ENCODE measurements around the gene ZFYVE26. TPM values are rescaled to one million over a fixed set of nuclear protein-coding genes. Genes with fewer than 3 reads are reported as not detected.
"Not testable (repeated sequence)": the region's sequence is repeated elsewhere in the genome, so short reads cannot be mapped to it uniquely, and the experiment has no call there.

The ZFYVE26 gene
- total RNA-seq, 2 experiments from 2014 or later, result 20.5 to 23.2 TPM

DNA sequence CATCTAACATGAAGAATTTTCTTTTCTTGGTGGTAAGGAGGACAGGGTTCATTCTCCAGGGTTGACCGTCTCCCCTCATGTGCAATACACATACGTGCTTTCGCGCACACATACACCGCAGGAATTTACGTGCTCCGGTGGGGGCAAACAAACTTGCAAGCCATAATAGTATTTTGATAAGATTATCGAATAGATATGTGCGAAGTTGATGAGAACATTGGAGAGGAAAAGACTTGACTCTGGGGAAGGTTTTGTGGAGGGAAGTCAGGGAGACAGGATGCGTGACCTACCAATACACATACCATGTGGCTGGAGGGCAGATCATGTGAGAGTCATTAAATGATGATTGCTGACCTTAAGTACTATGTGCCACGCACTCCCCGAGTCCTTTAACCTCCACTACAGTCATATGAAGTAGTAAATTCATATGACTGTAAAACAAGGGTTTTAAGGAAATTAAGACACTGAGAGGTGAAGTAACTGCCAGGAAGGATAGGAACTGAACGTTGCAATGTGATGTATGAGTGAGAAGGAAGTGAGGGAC lies 4.1 kb upstream of the ZFYVE26 start:
- no peaks in the 10 kb centered on the region for H3K9me3 ChIP-seq (ENCODE audit: control insufficient read depth in 1 of 2, insufficient read depth in 1 of 2, low read length in 2 of 2)
- H3K27ac Mint-ChIP-seq, result peak overlapping the region; percentile 98
- H3K4me1 Mint-ChIP-seq (ENCODE audit: low read depth), result peaks cover 39% of the 10 kb centered on the region
- POLR2A ChIA-PET, result interaction anchor here (1.0 kb wide), 1 partner anchor 975 kb away, joined by 3 read pairs; no protein-coding TSS in a partner anchor
- H3K27me3 ChIP-seq (ENCODE audit: control insufficient read depth in 1 of 2, insufficient read depth in 2 of 2, low read length in 2 of 2), result no peaks in the 10 kb centered on the region
- no peaks in the 10 kb centered on the region for H3K36me3 ChIP-seq (ENCODE audit: insufficient read depth, low read length)
- TF ChIP-seq CTCF (IDR thresholded peaks at IDR 0.05), result no peak
- peak overlapping the region; percentile 98 for H3K4me3 ChIP-seq (ENCODE audit: low read length)
- H3K36me3 Mint-ChIP-seq (ENCODE audit: low read depth), result peaks cover 28% of the 10 kb centered on the region
- DNase-seq, result peak in 3 of 14 experiments; percentile 10 to 51 (median 44)
- H3K27ac ChIP-seq (ENCODE audit: low read depth in 1 of 2, low read length in 2 of 2), result peak overlapping the region in 1 of 2 donors; percentile 44
- H3K27me3 Mint-ChIP-seq, result no peaks in the 10 kb centered on the region
- no peaks in the 10 kb centered on the region for H3K9me3 Mint-ChIP-seq
- CTCF ChIA-PET, result interaction anchor here (1.6 kb wide), 1 partner anchor 17 kb away, joined by 4 read pairs; no protein-coding TSS in a partner anchor
- H3K4me3 Mint-ChIP-seq, result peak overlapping the region; percentile 100
- peaks cover 34% of the 10 kb centered on the region for H3K4me1 ChIP-seq (ENCODE audit: insufficient read depth, low read length)
- intact Hi-C loops (cut with DNase I, micrococcal nuclease), result loop anchor here in 1 of 2 experiments (10.0 kb wide), 1 partner anchor 1574 kb away; the partner anchor contains the start of genes ERH and SLC39A9
- no peak for ATAC-seq (ENCODE audit: poor library complexity)

- POLR2A ChIA-PET, result interaction anchor here (1.0 to 1.1 kb wide), 2 partner anchors 124 to 976 kb away, joined by 3 read pairs; partner anchors contain the start of gene RDH11
Measured at GRCh38 chr14:67819563-67820421, 3.4 kb upstream of the ZFYVE26 start, which contains the start of gene RAD51B. Gene RAD51B, plus strand, starts transcription at chr14:67819779.

GRCh38 chr14:67818476-67818875 lies 2.1 kb upstream of the ZFYVE26 start:
- Mint-ChIP-seq H3K4me1 (ENCODE audit: low read depth) (peaks cover 58% of the 10 kb centered on the region), H3K4me3 (peak overlapping the region; percentile 100), H3K27ac (peak overlapping the region; percentile 13), H3K36me3 (ENCODE audit: low read depth) (peaks cover 32% of the 10 kb centered on the region)
- H3K4me1 ChIP-seq (ENCODE audit: insufficient read depth, low read length), result peaks cover 38% of the 10 kb centered on the region
- ATAC-seq (ENCODE audit: poor library complexity); POLR2A ChIA-PET; H3K9me3 Mint-ChIP-seq; H3K36me3 ChIP-seq (ENCODE audit: insufficient read depth, low read length); CTCF ChIA-PET; H3K9me3 ChIP-seq (ENCODE audit: control insufficient read depth in 1 of 2, insufficient read depth in 1 of 2, low read length in 2 of 2); H3K27me3 Mint-ChIP-seq; H3K27me3 ChIP-seq (ENCODE audit: control insufficient read depth in 1 of 2, insufficient read depth in 2 of 2, low read length in 2 of 2); H3K4me3 ChIP-seq (ENCODE audit: low read length); H3K27ac ChIP-seq (ENCODE audit: low read depth in 1 of 2, low read length in 2 of 2); DNase-seq: not testable (repeated sequence)
- intact Hi-C loops (cut with DNase I, micrococcal nuclease), result loop anchor here in 1 of 2 experiments (5.0 kb wide), 6 partner anchors 121 to 1949 kb away; partner anchors contain the start of genes ATP6V1D, DCAF5, PIGH and RDH11

More at GRCh38 chr14:67819563-67820421, 3.4 kb upstream of the ZFYVE26 start, which contains the start of gene RAD51B:
- no peaks in the 10 kb centered on the region for H3K36me3 ChIP-seq (ENCODE audit: insufficient read depth, low read length)
- CTCF ChIA-PET, result interaction anchor here (1.6 kb wide), 1 partner anchor 18 kb away, joined by 4 read pairs; no protein-coding TSS in a partner anchor
- H3K4me1 ChIP-seq (ENCODE audit: insufficient read depth, low read length), result peaks cover 38% of the 10 kb centered on the region
- Mint-ChIP-seq H3K9me3 (no peaks in the 10 kb centered on the region), H3K36me3 (ENCODE audit: low read depth) (peaks cover 27% of the 10 kb centered on the region), H3K4me1 (ENCODE audit: low read depth) (peaks cover 46% of the 10 kb centered on the region), H3K4me3 (peak within 1 kb of the TSS; percentile 100), H3K27me3 (no peaks in the 10 kb centered on the region), H3K27ac (peak within 1 kb of the TSS; percentile 98)
- ATAC-seq (ENCODE audit: poor library complexity) (peak; percentile 60), DNase-seq (peak; percentile 71 to 92 (median 80))
- H3K27me3 ChIP-seq (ENCODE audit: control insufficient read depth in 1 of 2, insufficient read depth in 2 of 2, low read length in 2 of 2), result no peaks in the 10 kb centered on the region
- no peak for TF ChIP-seq CTCF (IDR thresholded peaks at IDR 0.05)
- intact Hi-C loops (cut with DNase I, micrococcal nuclease), result loop anchor here in 1 of 2 experiments (5.0 to 10.0 kb wide), 7 partner anchors 122 to 1948 kb away; partner anchors contain the start of genes ATP6V1D, DCAF5, ERH and PIGH
- H3K4me3 ChIP-seq (ENCODE audit: low read length), result peak within 1 kb of the TSS; percentile 98
- peak within 1 kb of the TSS; percentile 44 to 61 for H3K27ac ChIP-seq (ENCODE audit: low read depth in 1 of 2, low read length in 2 of 2)
- no peaks in the 10 kb centered on the region for H3K9me3 ChIP-seq (ENCODE audit: control insufficient read depth in 1 of 2, insufficient read depth in 1 of 2, low read length in 2 of 2)
